BJ (cell line): ENCODE measurements around the gene ITGA11. TPM values are rescaled to one million over a fixed set of nuclear protein-coding genes. Genes with fewer than 3 reads are reported as not detected.
A peak's percentile ranks its signal among the peaks of the same experiment; 100 is the strongest.

Experiments
- CTCF ChIA-PET: fragments of 350-600 bp; formaldehyde crosslinking; extraction: SDS; loops from one replicate; lab custom pipeline; 2021; ENCODE audit warnings: antibody characterized with exemption, inconsistent platforms; lab: Yijun Ruan, JAX
- POLR2A ChIA-PET: fragments of 300-600 bp; sonication (Branson Sonifier 250); formaldehyde crosslinking; extraction: SDS; loops from one replicate; lab custom pipeline; 2021; ENCODE audit warnings: antibody characterized with exemption; lab: Charles Lee
- DNase-seq: peaks from one replicate; pipeline ENCODE4 v3.0.0-alpha.2; 2011; ENCODE audit warnings: low read depth
- H3K27me3 ChIP-seq: 2 replicates; pipeline ENCODE4 v1.6.0; 2011; ENCODE audit warnings: low read length; ENCODE audit not compliant: control insufficient read depth, insufficient read depth
- H3K36me3 ChIP-seq: 2 replicates; pipeline ENCODE4 v1.5.1; 2011; ENCODE audit warnings: low read length; ENCODE audit not compliant: control insufficient read depth, insufficient read depth
- H3K4me3 ChIP-seq: 2 replicates; pipeline ENCODE4 v1.5.1; 2011; ENCODE audit warnings: low read depth, mild to moderate bottlenecking, control low read depth, low read length
- CTCF ChIP-seq: IDR thresholded peaks from 2 replicates; pipeline ENCODE4 v1.5.1; 2011; ENCODE audit warnings: low read depth, mild to moderate bottlenecking, control low read depth, inconsistent platforms, low read length, moderate library complexity; ENCODE audit not compliant: insufficient read depth
- polyA plus RNA-seq: library from polyadenylated mRNA; depleted of rRNA; stranded (reverse); fragments of >200 nt; gene quantifications from 2 replicates; pipeline ENCODE4 v1.2.3, GENCODE V29; 2011

The ITGA11 gene
- polyA plus RNA-seq, 1 experiment = 72.7 TPM

- CTCF ChIA-PET = interaction anchor here (1.4 kb wide), 1 partner anchor 14 kb away, joined by 4 read pairs; no protein-coding TSS in a partner anchor
- Histone ChIP-seq H3K27me3 (no peaks in the 10 kb centered on the region), H3K4me3 (no peak overlapping the region), H3K36me3 (no peaks in the 10 kb centered on the region)
- POLR2A ChIA-PET = no interaction called here
- DNase-seq = no peak
- no peak for TF ChIP-seq CTCF
Observed at GRCh38 chr15:68348606-68349005, 83.4 kb downstream of the ITGA11 start.

GRCh38 chr15:68348081-68348480 lies 83.9 kb downstream of the ITGA11 start:
- no peak for DNase-seq
- POLR2A ChIA-PET = no interaction called here
- no peak for TF ChIP-seq CTCF
- H3K4me3 ChIP-seq = no peak overlapping the region
- no peaks in the 10 kb centered on the region for H3K27me3 ChIP-seq
- no peaks in the 10 kb centered on the region for H3K36me3 ChIP-seq
- CTCF ChIA-PET = no interaction called here

DNA sequence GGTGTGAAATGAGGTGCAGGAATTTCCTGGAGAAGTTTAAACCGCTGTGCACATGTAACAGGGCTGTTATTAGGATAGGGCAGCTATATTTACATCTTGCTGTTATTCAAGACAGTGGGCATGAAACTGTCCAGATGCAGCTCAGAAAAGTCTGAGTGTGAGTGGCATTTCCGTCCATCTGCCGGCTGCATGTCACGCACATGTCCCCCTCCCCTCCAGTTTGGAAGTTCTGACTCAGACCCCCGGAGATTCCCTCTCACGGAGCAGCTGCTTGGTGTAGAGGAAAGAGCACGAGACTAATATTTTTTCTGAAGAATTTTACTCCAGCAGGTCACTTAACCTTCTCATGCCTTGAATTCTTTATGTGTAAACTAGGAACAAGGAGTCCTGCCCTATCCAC lies 84.6 kb downstream of the ITGA11 start:
- Histone ChIP-seq H3K36me3 (no peaks in the 10 kb centered on the region), H3K4me3 (no peak overlapping the region), H3K27me3 (no peaks in the 10 kb centered on the region)
- no peak for TF ChIP-seq CTCF
- POLR2A ChIA-PET = no interaction called here
- DNase-seq = peak; percentile 28
- CTCF ChIA-PET = interaction anchor here (1.4 to 1.9 kb wide), 2 partner anchors 12 to 203 kb away, joined by 3 to 9 read pairs; no protein-coding TSS in a partner anchor

DNA sequence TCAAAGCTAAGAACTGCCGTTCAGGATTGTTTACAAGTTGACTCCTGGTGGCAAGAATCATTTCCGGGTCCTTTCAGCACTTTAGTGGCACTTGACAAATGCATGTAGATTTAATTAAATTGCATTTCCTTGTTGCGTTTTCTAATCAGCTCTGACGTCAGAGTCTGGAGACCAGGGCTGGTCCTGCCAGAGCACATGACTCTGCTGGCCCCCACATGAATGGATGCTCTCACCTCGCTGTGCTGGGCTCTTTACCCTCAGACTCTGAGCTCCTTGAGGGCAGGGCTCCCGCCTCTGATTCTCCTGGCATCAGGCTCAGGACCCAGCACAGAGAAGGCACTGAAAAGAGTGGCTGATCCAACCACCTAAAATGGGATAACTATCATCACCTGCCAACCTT lies 85.0 kb downstream of the ITGA11 start:
- TF ChIP-seq CTCF = no peak
- Histone ChIP-seq H3K36me3 (no peaks in the 10 kb centered on the region), H3K4me3 (no peak overlapping the region), H3K27me3 (no peaks in the 10 kb centered on the region)
- no peak for DNase-seq
- CTCF ChIA-PET = interaction anchor here (0.6 to 1.9 kb wide), 5 partner anchors 10 to 203 kb away, joined by 3 to 9 read pairs (median 3); no protein-coding TSS in a partner anchor
- POLR2A ChIA-PET = no interaction called here

GRCh38 chr15:68345481-68345880 lies 86.5 kb downstream of the ITGA11 start:
- 0 out of 2 replicates have a peak, but pooled peaks cover 1% of the 10 kb centered on the region for H3K36me3 ChIP-seq
- CTCF ChIA-PET = interaction anchor here (1.3 to 1.9 kb wide), 3 partner anchors 8 to 29 kb away, joined by 3 to 9 read pairs (median 3); no protein-coding TSS in a partner anchor
- DNase-seq = no peak
- POLR2A ChIA-PET = no interaction called here
- TF ChIP-seq CTCF = no peak
- H3K27me3 ChIP-seq = no peaks in the 10 kb centered on the region
- H3K4me3 ChIP-seq = no peak overlapping the region
